HepG2 (cell line): ENCODE results near the gene CCDC38. TPM values are rescaled to one million over a fixed set of nuclear protein-coding genes. Genes with fewer than 3 reads are reported as not detected.

ENCODE experiments used
- ATF7 ChIP-seq, 2 experiments: fragments of 450-650 bp in 1 of 2; sonication (generic) in 1 of 2; formaldehyde crosslinking in 1 of 2; IDR thresholded peaks; 2 replicates each; pipeline versions ENCODE4 v1.4.0 to v1.6.1; 2016 to 2020; ENCODE audit warnings: antibody characterized with exemption in 1 of 2, mild to moderate bottlenecking in 1 of 2, missing genetic modification reagents in 1 of 2
- FOXK1 ChIP-seq: sonication (generic); formaldehyde crosslinking; IDR thresholded peaks from 2 replicates; pipeline ENCODE4 v1.4.0; 2020; ENCODE audit warnings: low read depth, missing genetic modification reagents, borderline replicate concordance
- FOXK2 ChIP-seq: fragments of 450-650 bp; IDR thresholded peaks from 2 replicates; pipeline ENCODE4 v1.6.1; 2016
- GABPB1 ChIP-seq: IDR thresholded peaks from 2 replicates; pipeline ENCODE4 v1.6.1; 2016; ENCODE audit warnings: mild to moderate bottlenecking, missing genetic modification reagents, moderate library complexity, missing compliant biosample characterization
- HNF4G ChIP-seq, 2 experiments: sonication (generic) in 1 of 2; formaldehyde crosslinking in 1 of 2; IDR thresholded peaks; 2 replicates each; pipeline versions ENCODE4 v1.4.0 to v1.6.1; 2011 to 2020; ENCODE audit warnings: borderline replicate concordance in 2 of 2, low read depth in 2 of 2, mild to moderate bottlenecking in 2 of 2, low read length in 1 of 2, missing genetic modification reagents in 1 of 2, moderate library complexity in 1 of 2
- KLF11 ChIP-seq: IDR thresholded peaks from 2 replicates; pipeline ENCODE4 v1.6.1; 2016; ENCODE audit warnings: missing compliant biosample characterization
- KLF6 ChIP-seq: IDR thresholded peaks from 2 replicates; pipeline ENCODE4 v1.8.0; 2016; ENCODE audit warnings: missing biosample characterization, missing genetic modification reagents
- MAZ ChIP-seq, 2 experiments: sonication (generic) in 1 of 2; formaldehyde crosslinking in 1 of 2; IDR thresholded peaks; 2 replicates each; pipeline versions ENCODE4 v1.5.0 to v1.6.1; 2012 to 2020; ENCODE audit warnings: low read depth in 2 of 2, mild to moderate bottlenecking in 2 of 2, borderline replicate concordance in 1 of 2, improper control_type of control experiment in 1 of 2, low read length in 1 of 2, missing genetic modification reagents in 1 of 2, moderate library complexity in 1 of 2
- MBD4 ChIP-seq: IDR thresholded peaks from 2 replicates; pipeline ENCODE4 v1.6.1; 2012; ENCODE audit warnings: low read length, inconsistent platforms, borderline replicate concordance
- MTA3 ChIP-seq: sonication (generic); formaldehyde crosslinking; IDR thresholded peaks from 2 replicates; pipeline ENCODE4 v1.4.0; 2020; ENCODE audit warnings: missing genetic modification reagents
- MXD4 ChIP-seq: IDR thresholded peaks from 2 replicates; pipeline ENCODE4 v1.6.1; 2016; ENCODE audit warnings: mild to moderate bottlenecking, missing biosample characterization, missing genetic modification reagents
- NFE2L2 ChIP-seq: fragments of 150-350 bp; IDR thresholded peaks from 2 replicates; pipeline ENCODE4 v1.6.1; 2014; ENCODE audit warnings: low read length
- NFKBIZ ChIP-seq: IDR thresholded peaks from 2 replicates; pipeline ENCODE4 v1.6.1; 2018; ENCODE audit warnings: missing genetic modification reagents, missing compliant biosample characterization
- NR2C2 ChIP-seq: sonication (generic); formaldehyde crosslinking; IDR thresholded peaks from 2 replicates; pipeline ENCODE4 v1.4.0; 2020; ENCODE audit warnings: missing genetic modification reagents, mild to moderate bottlenecking, moderate library complexity, borderline replicate concordance
- POLR2A ChIP-seq, 2 experiments: IDR thresholded peaks; 2 replicates each; pipeline ENCODE4 v1.6.1; 2011; ENCODE audit warnings: low read depth in 2 of 2, low read length in 2 of 2, mild to moderate bottlenecking in 1 of 2, moderate library complexity in 1 of 2; ENCODE audit not compliant: insufficient read depth in 1 of 2
- POLR2G ChIP-seq: fragments of 200-400 bp; formaldehyde crosslinking; IDR thresholded peaks from 2 replicates; pipeline ENCODE4 v1.6.1; 2018; ENCODE audit warnings: mild to moderate bottlenecking, low read depth, low read length, moderate library complexity
- REPIN1 ChIP-seq: sonication (generic); formaldehyde crosslinking; IDR thresholded peaks from 2 replicates; pipeline ENCODE4 v1.8.0; 2022; ENCODE audit warnings: missing genetic modification reagents, low read depth, mild to moderate bottlenecking, borderline replicate concordance
- RXRB ChIP-seq: IDR thresholded peaks from 2 replicates; pipeline ENCODE4 v1.6.1; 2016; ENCODE audit warnings: borderline replicate concordance, missing genetic modification reagents, missing compliant biosample characterization
- SMYD3 ChIP-seq: sonication (generic); formaldehyde crosslinking; IDR thresholded peaks from 2 replicates; pipeline ENCODE4 v1.8.1; 2023; ENCODE audit warnings: mild to moderate bottlenecking, missing genetic modification reagents
- ZKSCAN1 ChIP-seq: fragments of 150-350 bp; IDR thresholded peaks from 2 replicates; pipeline ENCODE4 v1.6.1; 2014; ENCODE audit warnings: low read length
- ZNF44 ChIP-seq: sonication (generic); formaldehyde crosslinking; IDR thresholded peaks from 2 replicates; pipeline ENCODE4 v1.5.1; 2020; ENCODE audit warnings: mild to moderate bottlenecking, missing genetic modification reagents
- ZNF747 ChIP-seq: sonication (generic); formaldehyde crosslinking; IDR thresholded peaks from 2 replicates; pipeline ENCODE4 v1.8.1; 2023; ENCODE audit warnings: missing genetic modification reagents, mild to moderate bottlenecking, borderline replicate concordance
- ZNF792 ChIP-seq: IDR thresholded peaks from 2 replicates; pipeline ENCODE4 v1.6.1; 2016
- polyA plus RNA-seq, 8 experiments: library from polyadenylated mRNA; depleted of rRNA in 3 of 8; stranded (reverse) in 7 of 8; unstranded in 1 of 8; fragments of >200 nt; fragmentation: Illumina TruSeq in 4 of 8; extraction: Trizol in 4 of 8; gene quantifications; 2 replicates each; pipeline versions ENCODE4 v1.2.1 to v1.2.3, GENCODE V29; 2011 to 2016; ENCODE audit warnings: low read depth in 4 of 8, missing spikeins in 1 of 8, mixed read lengths in 1 of 8; ENCODE audit not compliant: insufficient read depth in 1 of 8
- total RNA-seq, 5 experiments: library from RNA; depleted of rRNA; stranded (reverse); fragments of >200 nt; fragmentation: Illumina TruSeq; extraction: Trizol; gene quantifications; 2 replicates each; pipeline ENCODE4 v1.2.3, GENCODE V29; 2016; ENCODE audit warnings: low read depth in 1 of 5
- TF ChIP-seq, protein P1 (sequence below): sonication (generic); formaldehyde crosslinking; IDR thresholded peaks from 2 replicates; pipeline ENCODE4 v1.4.0; 2020; ENCODE audit warnings: mild to moderate bottlenecking, missing genetic modification reagents, borderline replicate concordance
- TF ChIP-seq, protein P2 (sequence below): sonication (generic); formaldehyde crosslinking; IDR thresholded peaks from 2 replicates; pipeline ENCODE4 v1.8.1; 2023; ENCODE audit warnings: mild to moderate bottlenecking, missing genetic modification reagents

The CCDC38 gene
- total and polyA plus RNA-seq, 2 of the 13 experiments (the other 11 are each of a cell fraction or from before 2014, with no cell fraction given): 0.24 to 0.32 TPM

DNA sequence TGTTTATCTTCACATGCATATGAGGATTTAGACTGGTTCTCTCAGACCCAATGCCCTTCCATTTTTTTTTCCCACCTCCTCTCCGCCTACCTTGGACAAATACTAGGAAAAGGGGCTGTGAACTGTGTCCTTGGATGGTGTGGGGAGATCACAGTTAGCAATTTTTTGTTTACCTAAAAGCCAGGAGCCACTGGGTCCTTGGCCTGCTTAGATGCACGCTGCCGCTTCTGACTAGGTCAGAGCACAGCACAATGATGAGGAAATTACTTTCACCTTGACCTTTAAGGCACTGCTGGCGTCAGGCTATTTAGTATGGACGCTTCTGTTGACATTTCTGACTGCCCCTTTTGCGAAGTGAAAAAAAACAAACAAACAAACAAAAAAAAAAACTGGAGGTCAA is 1.9 kb downstream of the CCDC38 start (continued):
- TF ChIP-seq ZNF747 (CRISPR knock-in tag): peak; percentile 69; the same call in 1 of the 2 replicates
- TF ChIP-seq KLF11 (CRISPR knock-in tag): no peak; the same call in 1 of the 2 replicates
- TF ChIP-seq ZNF44 (CRISPR knock-in tag): no peak
- no peak for TF ChIP-seq POLR2A (IDR thresholded peaks at IDR 0.05; ENCODE audit: insufficient read depth in 1 of 2, low read depth in 2 of 2, low read length in 2 of 2)
- peak; percentile 75; the same call in 1 of the 2 replicates for TF ChIP-seq SMYD3 (CRISPR knock-in tag)
- peak; percentile 40; the same call in 1 of the 2 replicates for TF ChIP-seq MXD4 (CRISPR knock-in tag)
- TF ChIP-seq MTA3 (CRISPR knock-in tag): no peak
- TF ChIP-seq MBD4: peak; percentile 29; the same call in 1 of the 2 replicates
- TF ChIP-seq GABPB1 (CRISPR knock-in tag): peak; percentile 51; the same call in 1 of the 2 replicates
- TF ChIP-seq NFKBIZ: 0 out of 2 replicates have a peak, but pooled peaks have one; percentile 47
- peak; percentile 85 for TF ChIP-seq REPIN1 (CRISPR knock-in tag)
- peak; percentile 15; the same call in 1 of the 2 replicates for TF ChIP-seq NFE2L2
- TF ChIP-seq FOXK1 (CRISPR knock-in tag): peak; percentile 91; the same call in 1 of the 2 replicates
- TF ChIP-seq POLR2G: no peak
- TF ChIP-seq NR2C2 (CRISPR knock-in tag): peak; percentile 88
- no peak for TF ChIP-seq ZKSCAN1
- TF ChIP-seq, protein P1, sequence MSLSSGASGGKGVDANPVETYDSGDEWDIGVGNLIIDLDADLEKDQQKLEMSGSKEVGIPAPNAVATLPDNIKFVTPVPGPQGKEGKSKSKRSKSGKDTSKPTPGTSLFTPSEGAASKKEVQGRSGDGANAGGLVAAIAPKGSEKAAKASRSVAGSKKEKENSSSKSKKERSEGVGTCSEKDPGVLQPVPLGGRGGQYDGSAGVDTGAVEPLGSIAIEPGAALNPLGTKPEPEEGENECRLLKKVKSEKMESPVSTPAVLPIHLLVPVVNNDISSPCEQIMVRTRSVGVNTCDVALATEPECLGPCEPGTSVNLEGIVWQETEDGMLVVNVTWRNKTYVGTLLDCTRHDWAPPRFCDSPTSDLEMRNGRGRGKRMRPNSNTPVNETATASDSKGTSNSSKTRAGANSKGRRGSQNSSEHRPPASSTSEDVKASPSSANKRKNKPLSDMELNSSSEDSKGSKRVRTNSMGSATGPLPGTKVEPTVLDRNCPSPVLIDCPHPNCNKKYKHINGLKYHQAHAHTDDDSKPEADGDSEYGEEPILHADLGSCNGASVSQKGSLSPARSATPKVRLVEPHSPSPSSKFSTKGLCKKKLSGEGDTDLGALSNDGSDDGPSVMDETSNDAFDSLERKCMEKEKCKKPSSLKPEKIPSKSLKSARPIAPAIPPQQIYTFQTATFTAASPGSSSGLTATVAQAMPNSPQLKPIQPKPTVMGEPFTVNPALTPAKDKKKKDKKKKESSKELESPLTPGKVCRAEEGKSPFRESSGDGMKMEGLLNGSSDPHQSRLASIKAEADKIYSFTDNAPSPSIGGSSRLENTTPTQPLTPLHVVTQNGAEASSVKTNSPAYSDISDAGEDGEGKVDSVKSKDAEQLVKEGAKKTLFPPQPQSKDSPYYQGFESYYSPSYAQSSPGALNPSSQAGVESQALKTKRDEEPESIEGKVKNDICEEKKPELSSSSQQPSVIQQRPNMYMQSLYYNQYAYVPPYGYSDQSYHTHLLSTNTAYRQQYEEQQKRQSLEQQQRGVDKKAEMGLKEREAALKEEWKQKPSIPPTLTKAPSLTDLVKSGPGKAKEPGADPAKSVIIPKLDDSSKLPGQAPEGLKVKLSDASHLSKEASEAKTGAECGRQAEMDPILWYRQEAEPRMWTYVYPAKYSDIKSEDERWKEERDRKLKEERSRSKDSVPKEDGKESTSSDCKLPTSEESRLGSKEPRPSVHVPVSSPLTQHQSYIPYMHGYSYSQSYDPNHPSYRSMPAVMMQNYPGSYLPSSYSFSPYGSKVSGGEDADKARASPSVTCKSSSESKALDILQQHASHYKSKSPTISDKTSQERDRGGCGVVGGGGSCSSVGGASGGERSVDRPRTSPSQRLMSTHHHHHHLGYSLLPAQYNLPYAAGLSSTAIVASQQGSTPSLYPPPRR (CRISPR knock-in tag): peak; percentile 98
- no peak for TF ChIP-seq MAZ (IDR thresholded peaks at IDR 0.05; ENCODE audit: borderline replicate concordance, low read depth, low read length)
- peak; percentile 50; the same call in 1 of the 2 replicates for TF ChIP-seq MAZ (CRISPR knock-in tag; IDR thresholded peaks at IDR 0.05; ENCODE audit: low read depth)
- peak; percentile 96 for TF ChIP-seq RXRB (CRISPR knock-in tag)
- peak; percentile 69; the same call in 1 of the 2 replicates for TF ChIP-seq ZNF792 (CRISPR knock-in tag)
- peak; percentile 86; the same call in 1 of the 2 replicates for TF ChIP-seq KLF6 (CRISPR knock-in tag)
- TF ChIP-seq FOXK2: peak; percentile 29; the same call in 1 of the 2 replicates
- TF ChIP-seq ATF7 (IDR thresholded peaks at IDR 0.05): 0 out of 2 replicates have a peak, but pooled peaks have one; percentile 16
- TF ChIP-seq ATF7 (CRISPR knock-in tag; IDR thresholded peaks at IDR 0.05): no peak
- TF ChIP-seq, protein P2, sequence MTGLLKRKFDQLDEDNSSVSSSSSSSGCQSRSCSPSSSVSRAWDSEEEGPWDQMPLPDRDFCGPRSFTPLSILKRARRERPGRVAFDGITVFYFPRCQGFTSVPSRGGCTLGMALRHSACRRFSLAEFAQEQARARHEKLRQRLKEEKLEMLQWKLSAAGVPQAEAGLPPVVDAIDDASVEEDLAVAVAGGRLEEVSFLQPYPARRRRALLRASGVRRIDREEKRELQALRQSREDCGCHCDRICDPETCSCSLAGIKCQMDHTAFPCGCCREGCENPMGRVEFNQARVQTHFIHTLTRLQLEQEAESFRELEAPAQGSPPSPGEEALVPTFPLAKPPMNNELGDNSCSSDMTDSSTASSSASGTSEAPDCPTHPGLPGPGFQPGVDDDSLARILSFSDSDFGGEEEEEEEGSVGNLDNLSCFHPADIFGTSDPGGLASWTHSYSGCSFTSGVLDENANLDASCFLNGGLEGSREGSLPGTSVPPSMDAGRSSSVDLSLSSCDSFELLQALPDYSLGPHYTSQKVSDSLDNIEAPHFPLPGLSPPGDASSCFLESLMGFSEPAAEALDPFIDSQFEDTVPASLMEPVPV (CRISPR knock-in tag): peak; percentile 45; the same call in 1 of the 2 replicates
- TF ChIP-seq HNF4G (IDR thresholded peaks at IDR 0.05; ENCODE audit: borderline replicate concordance, low read depth, low read length): peak; percentile 16; the same call in 1 of the 2 replicates
- TF ChIP-seq HNF4G (CRISPR knock-in tag; IDR thresholded peaks at IDR 0.05; ENCODE audit: borderline replicate concordance, low read depth): peak; percentile 36; the same call in 1 of the 2 replicates
